Measurements from ENCODE around the gene RPS6KA5. TPM values are rescaled to one million over a fixed set of nuclear protein-coding genes. Genes with fewer than 3 reads are reported as not detected.

Gene RPS6KA5
- total and polyA plus RNA-seq, 2 donors (not counting 1 experiment from before 2014, with no cell fraction given): 0.59 to 2.0 TPM

- Histone ChIP-seq H3K27me3 (ENCODE audit: control insufficient read depth, insufficient read depth, low read length) (no peaks in the 10 kb centered on the region), H3K4me3 (replicated peaks in 1 of 4; ENCODE audit: control extremely low read depth in 1 of 4, insufficient read depth in 1 of 4, low read depth in 3 of 4, low read length in 4 of 4) (no peak overlapping the region), H4K20me1 (ENCODE audit: control insufficient read depth, extremely low read depth, insufficient read depth, low read length) (no peaks in the 10 kb centered on the region), H3K4me1 (ENCODE audit: control insufficient read depth, extremely low read depth, insufficient read depth, low read length) (no peaks in the 10 kb centered on the region), H3K36me3 (ENCODE audit: control insufficient read depth, insufficient read depth, low read length) (no peaks in the 10 kb centered on the region), H3K27ac (ENCODE audit: insufficient read depth, low read length) (no peak overlapping the region), H2AFZ (ENCODE audit: low read length) (no peak overlapping the region), H3K79me2 (ENCODE audit: control insufficient read depth, insufficient read depth, low read length) (no peaks in the 10 kb centered on the region), H3K4me2 (ENCODE audit: extremely low read depth, insufficient read depth, low read length) (no peak overlapping the region), H3K9me3 (ENCODE audit: control insufficient read depth, insufficient read depth, low read depth, low read length) (no peaks in the 10 kb centered on the region), H3K9ac (ENCODE audit: insufficient read depth, low read length) (no peak overlapping the region)
- no peak for DNase-seq (ENCODE audit: low read depth in 2 of 2)
- no peak for TF ChIP-seq EZH2 (IDR thresholded peaks at IDR 0.05; ENCODE audit: low read length, missing control alignments)
- TF ChIP-seq, protein P1, sequence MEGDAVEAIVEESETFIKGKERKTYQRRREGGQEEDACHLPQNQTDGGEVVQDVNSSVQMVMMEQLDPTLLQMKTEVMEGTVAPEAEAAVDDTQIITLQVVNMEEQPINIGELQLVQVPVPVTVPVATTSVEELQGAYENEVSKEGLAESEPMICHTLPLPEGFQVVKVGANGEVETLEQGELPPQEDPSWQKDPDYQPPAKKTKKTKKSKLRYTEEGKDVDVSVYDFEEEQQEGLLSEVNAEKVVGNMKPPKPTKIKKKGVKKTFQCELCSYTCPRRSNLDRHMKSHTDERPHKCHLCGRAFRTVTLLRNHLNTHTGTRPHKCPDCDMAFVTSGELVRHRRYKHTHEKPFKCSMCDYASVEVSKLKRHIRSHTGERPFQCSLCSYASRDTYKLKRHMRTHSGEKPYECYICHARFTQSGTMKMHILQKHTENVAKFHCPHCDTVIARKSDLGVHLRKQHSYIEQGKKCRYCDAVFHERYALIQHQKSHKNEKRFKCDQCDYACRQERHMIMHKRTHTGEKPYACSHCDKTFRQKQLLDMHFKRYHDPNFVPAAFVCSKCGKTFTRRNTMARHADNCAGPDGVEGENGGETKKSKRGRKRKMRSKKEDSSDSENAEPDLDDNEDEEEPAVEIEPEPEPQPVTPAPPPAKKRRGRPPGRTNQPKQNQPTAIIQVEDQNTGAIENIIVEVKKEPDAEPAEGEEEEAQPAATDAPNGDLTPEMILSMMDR (conservative IDR thresholded peaks at IDR 0.05 in 1 of 2, IDR thresholded peaks at IDR 0.05 in 1 of 2; ENCODE audit: low read depth in 1 of 2, low read length in 2 of 2): no peak
Measured at GRCh38 chr14:91075553-91075952, 15.1 kb upstream of the RPS6KA5 start.

DNA sequence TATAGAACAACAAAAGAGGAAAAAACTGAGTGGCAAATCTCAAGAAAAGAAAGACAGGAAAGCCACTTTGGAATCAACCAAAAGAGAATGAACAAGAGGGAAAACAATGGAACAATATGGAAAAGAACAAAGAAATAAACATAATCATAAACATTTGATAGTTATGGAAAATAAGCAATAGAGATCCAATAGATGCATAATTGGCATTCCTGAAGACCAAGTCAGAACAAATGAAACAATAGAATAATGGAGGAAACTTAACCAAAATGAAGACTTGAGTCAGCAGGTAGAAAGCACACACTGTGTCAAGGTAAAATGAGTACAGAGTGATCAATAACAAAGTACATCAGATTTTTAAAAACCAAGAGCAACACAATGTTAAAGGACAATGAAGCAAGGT is 10.1 kb upstream of the RPS6KA5 start:
- H3K9me3 ChIP-seq (ENCODE audit: control insufficient read depth, insufficient read depth, low read depth, low read length): no peaks in the 10 kb centered on the region
- no peak for DNase-seq (ENCODE audit: low read depth in 2 of 2)
- H3K79me2 ChIP-seq (ENCODE audit: control insufficient read depth, insufficient read depth, low read length): no peaks in the 10 kb centered on the region
- no peaks in the 10 kb centered on the region for H3K4me1 ChIP-seq (ENCODE audit: control insufficient read depth, extremely low read depth, insufficient read depth, low read length)
- no peaks in the 10 kb centered on the region for H4K20me1 ChIP-seq (ENCODE audit: control insufficient read depth, extremely low read depth, insufficient read depth, low read length)
- TF ChIP-seq, protein P1 (conservative IDR thresholded peaks at IDR 0.05 in 1 of 2, IDR thresholded peaks at IDR 0.05 in 1 of 2; ENCODE audit: low read depth in 1 of 2, low read length in 2 of 2): no peak
- TF ChIP-seq EZH2 (IDR thresholded peaks at IDR 0.05; ENCODE audit: low read length, missing control alignments): no peak
- no peak overlapping the region for H2AFZ ChIP-seq (ENCODE audit: low read length)
- no peak overlapping the region for H3K9ac ChIP-seq (ENCODE audit: insufficient read depth, low read length)
- no peak overlapping the region for H3K27ac ChIP-seq (ENCODE audit: insufficient read depth, low read length)
- H3K36me3 ChIP-seq (ENCODE audit: control insufficient read depth, insufficient read depth, low read length): no peaks in the 10 kb centered on the region
- H3K4me2 ChIP-seq (ENCODE audit: extremely low read depth, insufficient read depth, low read length): no peak overlapping the region
- H3K27me3 ChIP-seq (ENCODE audit: control insufficient read depth, insufficient read depth, low read length): no peaks in the 10 kb centered on the region
- H3K4me3 ChIP-seq (replicated peaks in 1 of 4; ENCODE audit: control extremely low read depth in 1 of 4, insufficient read depth in 1 of 4, low read depth in 3 of 4, low read length in 4 of 4): no peak overlapping the region

GRCh38 chr14:91068642-91069041 is 8.2 kb upstream of the RPS6KA5 start:
- H3K9me3 ChIP-seq (ENCODE audit: control insufficient read depth, insufficient read depth, low read depth, low read length): no peaks in the 10 kb centered on the region
- no peaks in the 10 kb centered on the region for H3K36me3 ChIP-seq (ENCODE audit: control insufficient read depth, insufficient read depth, low read length)
- H3K27me3 ChIP-seq (ENCODE audit: control insufficient read depth, insufficient read depth, low read length): no peaks in the 10 kb centered on the region
- no peak overlapping the region for H3K4me2 ChIP-seq (ENCODE audit: extremely low read depth, insufficient read depth, low read length)
- no peaks in the 10 kb centered on the region for H3K4me1 ChIP-seq (ENCODE audit: control insufficient read depth, extremely low read depth, insufficient read depth, low read length)
- H3K27ac ChIP-seq (ENCODE audit: insufficient read depth, low read length): no peak overlapping the region
- H4K20me1 ChIP-seq (ENCODE audit: control insufficient read depth, extremely low read depth, insufficient read depth, low read length): no peaks in the 10 kb centered on the region
- no peak overlapping the region for H3K4me3 ChIP-seq (replicated peaks in 1 of 4; ENCODE audit: control extremely low read depth in 1 of 4, insufficient read depth in 1 of 4, low read depth in 3 of 4, low read length in 4 of 4)
- DNase-seq (ENCODE audit: low read depth in 2 of 2): peak in 1 of 2 donors; percentile 60
- no peak for TF ChIP-seq EZH2 (IDR thresholded peaks at IDR 0.05; ENCODE audit: low read length, missing control alignments)
- TF ChIP-seq, protein P1 (conservative IDR thresholded peaks at IDR 0.05 in 1 of 2, IDR thresholded peaks at IDR 0.05 in 1 of 2; ENCODE audit: low read depth in 1 of 2, low read length in 2 of 2): no peak
- no peak overlapping the region for H3K9ac ChIP-seq (ENCODE audit: insufficient read depth, low read length)
- no peak overlapping the region for H2AFZ ChIP-seq (ENCODE audit: low read length)
- H3K79me2 ChIP-seq (ENCODE audit: control insufficient read depth, insufficient read depth, low read length): no peaks in the 10 kb centered on the region
